T-helper 2 cell treated with Interferon-gamma antibody and Interleukin-4, amounts not matched to agents 5 μg/mL and 100 μg/mL, for 36 hours (primary cell): Measurements from ENCODE around the gene CCR7.
"Not testable (repeated sequence)": the region's sequence is repeated elsewhere in the genome, so short reads cannot be mapped to it uniquely, and the experiment has no call there.

Experiments
- DNase-seq: peaks from one replicate; pipeline ENCODE4 v3.0.0; 2021; ENCODE audit warnings: low spot score
- H3K27ac Mint-ChIP-seq: one replicate; pipeline ENCODE4 v1.8.0; 2021; ENCODE audit warnings: mild to moderate bottlenecking, mixed read lengths
- H3K27me3 Mint-ChIP-seq: one replicate; pipeline ENCODE4 v1.8.0; 2021; ENCODE audit warnings: low read depth, mixed read lengths
- H3K36me3 Mint-ChIP-seq: one replicate; pipeline ENCODE4 v1.8.0; 2021; ENCODE audit warnings: low read depth, mixed read lengths
- H3K4me1 Mint-ChIP-seq: one replicate; pipeline ENCODE4 v1.8.0; 2021; ENCODE audit warnings: low read depth, mixed read lengths
- H3K4me3 Mint-ChIP-seq: one replicate; pipeline ENCODE4 v1.8.0; 2022; ENCODE audit warnings: mild to moderate bottlenecking, moderate library complexity, mixed read lengths
- H3K9me3 Mint-ChIP-seq: one replicate; pipeline ENCODE4 v1.8.0; 2021; ENCODE audit warnings: mixed read lengths

CCR7 gene

DNA sequence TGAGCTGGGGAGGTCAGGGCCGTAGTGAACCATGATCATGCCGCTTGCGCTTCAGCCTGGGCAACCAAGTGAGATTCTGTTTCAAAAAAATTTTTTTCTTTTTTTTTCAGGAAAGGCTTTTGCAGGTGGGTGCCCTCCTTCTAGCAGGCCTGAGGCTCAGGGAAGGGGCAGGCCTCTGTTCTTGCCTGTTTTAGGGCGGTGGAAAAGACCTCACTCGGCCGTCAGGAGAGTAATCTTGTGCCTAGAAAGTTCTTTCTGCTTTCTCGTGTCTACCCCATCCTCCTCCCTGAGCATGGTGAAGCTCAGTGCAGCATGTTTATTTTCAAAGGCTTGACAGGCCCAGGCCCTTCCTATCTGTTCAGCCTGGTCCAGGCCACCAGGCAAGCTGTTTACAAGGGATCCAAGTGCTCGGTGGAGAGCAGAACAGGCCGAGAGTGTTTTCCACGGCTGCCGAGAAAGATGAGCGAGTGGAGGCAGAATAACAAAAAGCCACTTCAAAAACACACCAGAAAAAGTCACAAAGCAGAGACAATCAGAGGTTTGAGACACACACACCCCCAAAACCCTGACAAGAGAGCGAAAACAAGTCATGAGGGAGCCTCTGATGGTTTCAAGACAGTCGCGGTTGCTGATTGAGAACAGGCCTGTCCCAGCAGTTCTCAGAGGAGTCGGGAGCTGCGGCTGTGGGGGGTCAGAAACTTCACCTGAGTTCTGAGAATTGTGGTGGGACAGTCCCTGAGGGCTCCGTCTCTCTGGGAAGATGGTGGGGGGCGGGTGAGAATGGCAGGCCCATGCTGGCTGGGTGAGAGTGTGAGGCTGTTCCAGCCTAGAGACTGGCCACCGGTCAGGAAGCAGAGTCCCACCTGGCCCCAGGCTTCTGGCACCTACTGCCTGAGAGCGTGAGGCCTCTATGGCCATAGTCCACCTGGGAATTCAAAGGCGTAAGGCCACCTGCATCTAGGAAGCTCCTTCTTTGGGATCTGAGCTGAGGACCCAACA lies 37.5 kb upstream of the CCR7 start:
- Mint-ChIP-seq H3K4me3 (peak overlapping the region; percentile 58), H3K4me1 (peaks cover 85% of the 10 kb centered on the region), H3K27me3 (no peaks in the 10 kb centered on the region), H3K9me3 (no peaks in the 10 kb centered on the region), H3K36me3 (peaks cover 13% of the 10 kb centered on the region), H3K27ac (peak overlapping the region; percentile 94)
- DNase-seq: peak; percentile 82

DNA sequence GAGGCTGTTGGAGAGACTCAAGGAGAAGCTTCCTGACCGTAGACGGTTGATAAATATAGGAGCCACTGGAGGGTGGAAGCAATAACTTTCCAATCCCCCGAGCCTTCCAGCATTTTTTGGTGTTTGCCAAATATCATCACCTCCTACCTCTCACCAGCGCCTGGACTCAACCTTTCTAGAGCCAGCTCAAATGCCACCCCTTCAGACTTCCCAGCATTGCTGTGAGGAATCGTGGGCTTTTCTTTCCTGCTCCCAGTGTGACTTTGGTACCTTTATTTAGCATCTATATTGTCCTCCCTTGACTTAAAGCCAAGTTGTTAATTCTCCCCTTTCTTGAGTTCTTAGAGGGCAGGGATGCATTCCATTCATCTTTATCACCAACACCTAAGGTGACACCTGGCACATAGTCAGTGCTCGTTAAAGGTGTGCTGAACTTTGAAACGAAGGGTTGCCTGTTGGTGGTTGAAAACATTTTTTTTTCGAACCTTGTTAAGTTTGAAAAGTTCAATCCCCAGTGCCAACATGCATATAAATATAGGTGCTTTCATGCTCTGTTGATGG lies 35.3 kb upstream of the CCR7 start:
- Mint-ChIP-seq H3K27ac (peak overlapping the region; percentile 86), H3K4me3 (no peak overlapping the region), H3K36me3 (peaks cover 16% of the 10 kb centered on the region), H3K9me3 (peaks cover 6% of the 10 kb centered on the region), H3K4me1 (peaks cover 83% of the 10 kb centered on the region), H3K27me3 (no peaks in the 10 kb centered on the region)
- DNase-seq: peak; percentile 3

DNA sequence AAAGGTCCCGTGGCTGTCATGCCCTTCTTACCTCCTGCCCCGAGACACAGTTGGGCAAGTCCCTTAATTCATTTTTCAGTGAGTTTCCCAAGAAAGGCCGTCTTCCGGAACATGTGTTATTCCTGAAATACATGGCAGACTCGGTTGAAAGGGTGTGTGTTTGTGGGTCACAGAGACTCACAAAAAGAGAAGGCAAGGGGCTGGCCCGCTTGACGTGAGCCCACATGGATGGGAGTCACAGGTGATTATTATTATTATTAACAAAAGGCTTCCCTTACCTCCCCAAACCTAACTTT lies 34.1 kb upstream of the CCR7 start:
- H3K9me3 Mint-ChIP-seq: peaks cover 6% of the 10 kb centered on the region
- peak overlapping the region; percentile 99 for H3K27ac Mint-ChIP-seq
- no peaks in the 10 kb centered on the region for H3K27me3 Mint-ChIP-seq
- H3K36me3 Mint-ChIP-seq: peaks cover 10% of the 10 kb centered on the region
- peaks cover 77% of the 10 kb centered on the region for H3K4me1 Mint-ChIP-seq
- peak overlapping the region; percentile 72 for H3K4me3 Mint-ChIP-seq
- DNase-seq: no peak

DNA sequence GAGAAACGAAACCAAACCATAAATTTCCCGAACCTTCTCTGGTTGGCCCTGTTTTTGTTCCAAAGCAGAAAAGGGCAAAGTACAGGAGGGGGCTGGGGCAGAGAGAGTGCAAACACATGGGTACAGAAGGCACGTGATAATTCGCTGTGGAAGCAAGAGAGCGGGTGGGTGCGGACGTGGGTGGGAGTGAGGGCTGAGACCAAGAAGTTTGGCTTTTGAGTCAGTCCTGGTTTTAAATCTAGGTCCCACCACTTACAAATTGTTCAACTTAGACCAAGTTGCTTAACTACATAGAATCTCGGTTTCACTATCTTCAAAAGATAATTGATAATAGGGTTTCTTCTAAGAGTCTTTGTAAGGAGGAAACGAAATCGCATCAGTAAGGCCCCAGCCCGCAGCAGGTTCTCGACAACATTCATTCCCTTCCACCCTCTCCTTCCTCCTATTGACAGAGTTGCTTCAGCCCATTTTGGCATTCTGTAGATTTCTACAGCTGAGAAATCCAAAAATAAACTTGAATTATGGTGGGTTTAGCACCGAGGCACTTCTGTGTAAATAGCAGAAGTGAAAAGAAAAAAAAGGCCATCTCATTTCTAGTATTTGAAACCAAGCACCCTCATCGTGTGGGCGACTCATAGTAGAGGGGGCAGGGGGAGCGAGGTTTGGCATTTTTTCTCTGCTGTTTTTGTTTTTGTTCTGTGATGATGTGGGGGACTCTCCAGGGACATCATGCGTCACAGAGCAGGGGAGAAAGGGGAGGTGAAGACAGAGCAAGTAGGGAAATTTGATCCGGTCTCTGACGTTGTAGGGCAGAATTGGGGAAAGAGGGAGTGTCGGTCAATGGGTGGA lies 33.6 kb upstream of the CCR7 start:
- Mint-ChIP-seq H3K27me3 (no peaks in the 10 kb centered on the region), H3K4me3 (peak overlapping the region; percentile 72), H3K36me3 (peaks cover 8% of the 10 kb centered on the region), H3K27ac (peak overlapping the region; percentile 99), H3K4me1 (peaks cover 74% of the 10 kb centered on the region), H3K9me3 (peaks cover 6% of the 10 kb centered on the region)
- peak; percentile 84 for DNase-seq

DNA sequence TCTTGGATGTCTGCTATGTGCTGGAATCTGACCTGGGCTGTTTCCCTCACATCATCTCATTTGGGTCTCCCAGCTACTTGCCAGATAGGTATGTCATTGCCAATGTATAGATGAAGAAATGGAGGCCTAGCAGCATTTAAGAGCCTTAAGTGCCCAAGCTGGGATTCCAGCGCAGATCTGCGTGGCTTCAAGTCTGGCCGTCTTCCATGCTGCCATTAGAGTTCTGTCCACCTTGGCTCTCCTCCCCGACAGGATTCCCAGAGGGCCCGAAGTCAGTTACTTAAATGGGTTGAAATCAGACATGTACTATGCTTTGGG lies 33.0 kb upstream of the CCR7 start:
- H3K4me1 Mint-ChIP-seq: peaks cover 71% of the 10 kb centered on the region
- no peak for DNase-seq
- H3K27me3 Mint-ChIP-seq: no peaks in the 10 kb centered on the region
- peak overlapping the region; percentile 72 for H3K4me3 Mint-ChIP-seq
- peak overlapping the region; percentile 99 for H3K27ac Mint-ChIP-seq
- peaks cover 6% of the 10 kb centered on the region for H3K9me3 Mint-ChIP-seq
- H3K36me3 Mint-ChIP-seq: peaks cover 8% of the 10 kb centered on the region

DNA sequence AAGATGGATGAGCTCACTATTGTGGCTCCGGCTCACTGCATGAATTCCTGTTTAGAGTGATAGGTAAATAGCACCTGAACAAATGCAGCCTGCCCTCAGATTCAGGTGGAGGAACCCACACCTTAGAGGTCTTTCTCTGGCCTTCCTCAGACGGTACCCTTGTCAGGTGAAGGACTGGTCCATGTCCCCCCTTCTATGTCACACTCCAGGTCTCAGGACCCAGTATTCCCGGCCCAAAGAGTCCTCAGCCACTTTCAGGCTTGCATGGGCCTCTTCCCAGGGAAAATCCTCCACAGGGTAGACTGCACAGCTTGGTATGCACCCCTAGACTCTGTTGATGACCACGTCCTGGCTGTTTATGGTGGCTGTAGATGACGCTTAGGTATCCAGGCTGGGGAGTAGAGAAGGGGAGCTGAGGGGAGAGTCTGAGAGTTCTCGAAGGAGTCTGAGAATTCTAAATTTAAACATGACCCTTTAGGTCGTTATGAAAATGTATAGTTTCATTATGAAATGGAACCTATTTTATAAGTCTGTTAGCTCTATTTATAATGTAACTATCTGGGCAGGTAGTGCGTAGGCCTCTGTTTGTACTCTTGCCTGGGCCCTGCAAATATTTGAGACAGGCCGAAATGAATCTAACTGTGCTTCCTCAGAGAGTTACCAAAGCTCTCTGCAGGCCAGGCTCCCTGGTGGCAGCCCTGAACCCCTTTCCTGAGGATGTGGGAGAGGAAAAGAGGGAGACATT lies 32.5 kb upstream of the CCR7 start:
- peaks cover 8% of the 10 kb centered on the region for H3K36me3 Mint-ChIP-seq
- H3K27ac Mint-ChIP-seq: peak overlapping the region; percentile 99
- H3K4me3 Mint-ChIP-seq: peak overlapping the region; percentile 72
- DNase-seq: no peak
- peaks cover 6% of the 10 kb centered on the region for H3K9me3 Mint-ChIP-seq
- H3K4me1 Mint-ChIP-seq: peaks cover 66% of the 10 kb centered on the region
- no peaks in the 10 kb centered on the region for H3K27me3 Mint-ChIP-seq

DNA sequence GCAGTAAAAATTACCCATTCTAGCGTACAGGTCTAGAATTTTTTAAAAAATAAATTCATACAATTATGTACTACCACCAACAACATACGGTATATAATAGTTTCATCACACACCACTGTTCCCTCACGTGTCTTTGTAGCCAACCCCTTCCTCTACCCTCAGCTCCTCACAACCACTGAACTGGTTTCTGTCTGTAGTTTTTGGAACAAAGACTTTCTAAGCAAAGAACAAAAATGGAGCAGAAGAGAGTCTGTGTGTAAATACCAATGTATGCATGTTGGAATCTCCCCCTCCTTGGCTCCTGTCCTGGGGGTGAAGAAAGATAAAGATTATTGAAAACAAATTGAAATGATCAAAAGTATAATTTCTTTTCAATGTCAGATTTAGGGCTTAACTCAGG lies 31.9 kb upstream of the CCR7 start:
- DNase-seq: no peak
- H3K36me3 Mint-ChIP-seq: peaks cover 8% of the 10 kb centered on the region
- peaks cover 62% of the 10 kb centered on the region for H3K4me1 Mint-ChIP-seq
- H3K9me3 Mint-ChIP-seq: peaks cover 6% of the 10 kb centered on the region
- H3K4me3 Mint-ChIP-seq: peak overlapping the region; percentile 20
- peak overlapping the region; percentile 99 for H3K27ac Mint-ChIP-seq
- H3K27me3 Mint-ChIP-seq: no peaks in the 10 kb centered on the region

DNA sequence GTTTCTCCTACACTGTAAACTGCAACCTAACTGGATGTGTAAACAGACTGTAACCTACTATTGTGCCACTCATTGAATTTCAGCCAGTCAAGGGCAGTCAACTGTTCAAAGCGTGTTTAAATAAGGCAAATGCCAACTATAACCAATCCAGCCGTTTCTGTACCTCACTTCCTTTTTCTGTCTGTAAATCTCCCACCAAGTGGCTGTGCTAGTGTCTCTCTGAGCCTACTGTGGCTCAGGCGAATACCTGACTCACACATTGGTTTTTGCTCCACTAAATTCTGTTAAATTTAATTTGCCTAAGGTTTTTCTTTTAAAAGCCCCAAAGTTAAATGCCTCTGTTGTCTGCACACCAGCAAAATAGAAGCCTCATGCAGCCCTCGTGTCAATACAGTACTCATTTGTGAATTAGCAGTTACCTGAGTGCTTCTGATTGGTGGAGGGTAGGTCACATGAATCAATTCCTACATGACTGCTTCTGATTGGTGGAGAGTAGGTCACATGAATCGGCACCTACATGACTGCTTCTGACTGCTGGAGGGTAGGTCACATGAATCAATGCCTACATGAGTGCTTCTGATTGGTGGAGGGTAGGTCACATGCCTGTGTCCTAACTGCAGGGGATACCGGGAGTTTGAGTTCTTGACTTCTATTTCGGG lies 31.1 kb upstream of the CCR7 start:
- Mint-ChIP-seq H3K4me1 (peaks cover 54% of the 10 kb centered on the region), H3K4me3 (peak overlapping the region; percentile 51), H3K9me3 (peaks cover 6% of the 10 kb centered on the region), H3K36me3 (peaks cover 8% of the 10 kb centered on the region), H3K27me3 (no peaks in the 10 kb centered on the region), H3K27ac (peak overlapping the region; percentile 72)
- peak; percentile 46 for DNase-seq

DNA sequence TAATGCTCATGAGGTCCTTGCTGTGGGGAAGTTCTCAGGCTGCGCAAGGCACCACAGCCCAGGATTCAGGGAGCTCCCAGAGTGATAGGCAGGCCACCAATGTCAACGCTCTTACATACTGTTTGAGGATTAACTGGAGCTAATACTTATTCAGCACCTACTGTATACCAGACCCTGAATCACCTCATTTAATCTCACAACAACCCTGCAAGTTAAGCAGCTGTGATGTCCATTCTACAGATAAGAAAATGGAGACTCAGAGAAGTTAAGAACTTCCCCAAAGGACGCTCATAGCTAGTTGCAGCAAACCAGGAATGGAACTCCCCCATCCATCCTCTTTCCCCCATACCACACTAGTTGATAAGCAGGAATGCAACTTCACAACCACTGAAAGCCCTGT lies 25.5 kb upstream of the CCR7 start:
- Mint-ChIP-seq H3K9me3 (peaks cover 22% of the 10 kb centered on the region), H3K27me3 (no peaks in the 10 kb centered on the region), H3K27ac (no peak overlapping the region), H3K4me3 (no peak overlapping the region), H3K36me3 (peaks cover 18% of the 10 kb centered on the region), H3K4me1 (peaks cover 50% of the 10 kb centered on the region)
- DNase-seq: no peak

DNA sequence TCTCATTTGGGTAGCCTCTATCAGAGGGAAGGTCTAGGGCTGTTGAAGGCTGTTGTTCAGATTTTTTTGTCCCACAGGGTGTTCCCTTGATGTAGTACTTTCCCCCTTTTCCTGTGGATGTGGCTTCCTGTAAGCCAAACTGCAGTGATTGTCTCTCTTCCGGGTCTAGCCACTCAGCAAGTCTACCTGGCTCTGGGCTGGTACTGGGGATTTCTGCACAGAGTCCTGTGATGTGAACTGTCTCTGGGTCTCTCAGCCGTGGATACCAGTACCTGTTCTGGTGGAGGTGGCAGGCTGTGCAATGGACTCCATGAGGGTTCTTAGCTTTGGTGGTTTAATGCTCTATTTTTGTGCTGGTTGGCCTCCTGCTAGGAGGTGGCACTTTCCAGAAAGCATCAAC lies 23.3 kb upstream of the CCR7 start:
- H3K4me1 Mint-ChIP-seq: peaks cover 58% of the 10 kb centered on the region
- no peak for DNase-seq

DNA sequence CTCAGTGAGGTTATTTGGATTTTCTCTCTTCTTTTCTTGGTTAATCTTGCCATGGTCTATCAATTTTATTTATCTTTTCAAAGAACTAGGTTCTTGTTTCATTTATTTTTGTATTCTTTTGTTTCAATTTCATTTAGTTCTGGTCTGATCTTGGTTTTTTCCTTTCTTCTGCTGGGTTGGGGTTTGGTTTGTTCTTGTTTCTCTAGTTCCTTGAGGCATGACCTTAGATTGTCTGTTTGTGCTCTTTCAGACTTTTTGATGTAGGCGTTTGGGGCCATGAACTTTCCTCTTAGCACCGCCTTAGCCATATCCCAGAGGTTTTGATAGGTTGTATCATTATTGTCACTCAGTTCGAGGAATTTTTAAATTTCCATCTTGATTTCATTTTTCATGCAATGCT lies 21.0 kb upstream of the CCR7 start:
- H3K9me3 Mint-ChIP-seq: peaks cover 46% of the 10 kb centered on the region
- DNase-seq, H3K27me3 Mint-ChIP-seq: not testable (repeated sequence)
- peak overlapping the region; percentile 25 for H3K4me3 Mint-ChIP-seq
- H3K27ac Mint-ChIP-seq: peak overlapping the region; percentile 75
- H3K4me1 Mint-ChIP-seq: peaks cover 78% of the 10 kb centered on the region
- peaks cover 39% of the 10 kb centered on the region for H3K36me3 Mint-ChIP-seq

More for the DNA sequence above, 23.3 kb upstream of the CCR7 start:
- Mint-ChIP-seq H3K9me3 (peaks cover 40% of the 10 kb centered on the region), H3K36me3 (peaks cover 37% of the 10 kb centered on the region), H3K27me3 (no peaks in the 10 kb centered on the region), H3K4me3 (no peak overlapping the region), H3K27ac (peak overlapping the region; percentile 2)

DNA sequence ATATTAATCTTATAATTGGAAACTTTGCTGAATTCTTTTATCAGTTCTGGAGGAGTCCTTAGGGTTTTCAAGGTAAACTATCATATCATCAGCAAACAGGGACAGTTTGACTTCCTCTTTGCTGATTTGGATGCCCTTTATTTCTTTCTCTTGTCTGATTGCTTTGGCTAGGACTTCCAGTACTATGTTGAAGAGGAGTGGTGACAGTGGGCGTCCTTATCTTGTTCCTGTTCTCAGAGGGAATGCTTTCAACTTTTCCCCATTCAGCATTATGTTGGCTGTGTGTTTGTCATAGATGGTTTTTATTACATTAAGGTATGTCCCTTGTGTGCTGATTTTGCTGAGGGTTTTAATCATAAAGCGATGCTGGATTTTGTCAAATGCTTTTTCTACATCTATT lies 19.7 kb upstream of the CCR7 start:
- Mint-ChIP-seq H3K9me3 (peaks cover 46% of the 10 kb centered on the region), H3K36me3 (peaks cover 44% of the 10 kb centered on the region), H3K4me1 (peaks cover 74% of the 10 kb centered on the region)
- H3K27me3 Mint-ChIP-seq, DNase-seq, H3K27ac Mint-ChIP-seq, H3K4me3 Mint-ChIP-seq: not testable (repeated sequence)

DNA sequence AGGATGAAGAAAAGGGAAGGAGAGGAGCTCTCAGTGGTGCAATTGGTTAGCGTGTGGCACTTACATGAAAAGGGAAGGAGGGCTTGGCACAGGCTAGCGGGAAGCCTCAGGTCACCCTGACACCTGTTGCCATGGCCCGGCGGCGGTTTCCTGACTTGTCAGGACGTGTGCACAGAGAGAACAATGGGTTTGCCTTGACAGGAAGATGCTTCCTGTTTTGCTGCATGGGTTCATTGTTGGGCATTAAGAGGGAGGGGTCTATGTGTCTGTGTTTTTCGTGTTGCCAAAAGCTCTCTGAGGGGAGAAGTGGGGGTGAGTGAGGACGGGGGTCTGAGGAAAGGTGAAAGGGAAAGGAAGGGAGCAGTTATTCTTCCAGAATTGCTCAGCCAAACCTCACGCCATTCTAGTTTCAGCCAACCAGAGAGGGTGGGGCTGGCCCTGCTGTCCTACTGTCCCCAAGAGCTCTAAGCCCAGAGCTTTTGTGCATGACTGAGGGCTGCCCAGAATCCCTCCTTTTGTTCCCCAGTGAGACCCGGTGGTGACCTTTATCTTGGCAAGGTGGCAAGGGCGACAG lies 17.1 kb upstream of the CCR7 start:
- H3K27me3 Mint-ChIP-seq: no peaks in the 10 kb centered on the region

More for the DNA sequence above, 17.1 kb upstream of the CCR7 start:
- H3K4me1 Mint-ChIP-seq: peaks cover 66% of the 10 kb centered on the region
- H3K4me3 Mint-ChIP-seq: peak overlapping the region; percentile 71
- peak overlapping the region; percentile 89 for H3K27ac Mint-ChIP-seq
- H3K36me3 Mint-ChIP-seq: peaks cover 37% of the 10 kb centered on the region
- peaks cover 35% of the 10 kb centered on the region for H3K9me3 Mint-ChIP-seq
- DNase-seq: peak; percentile 44
